GM21576 (cell line): ENCODE data around the gene VPS9D1.
"Not testable (repeated sequence)": the region's sequence is repeated elsewhere in the genome, so short reads cannot be mapped to it uniquely, and the experiment has no call there.

ENCODE experiments used
- ATAC-seq: cut with Tn5 transposase; IDR thresholded peaks from one replicate; pipeline ENCODE4 v1.9.1; 2021; ENCODE audit warnings: mild to moderate bottlenecking, moderate library complexity; ENCODE audit not compliant: unreplicated experiment

VPS9D1 gene

DNA sequence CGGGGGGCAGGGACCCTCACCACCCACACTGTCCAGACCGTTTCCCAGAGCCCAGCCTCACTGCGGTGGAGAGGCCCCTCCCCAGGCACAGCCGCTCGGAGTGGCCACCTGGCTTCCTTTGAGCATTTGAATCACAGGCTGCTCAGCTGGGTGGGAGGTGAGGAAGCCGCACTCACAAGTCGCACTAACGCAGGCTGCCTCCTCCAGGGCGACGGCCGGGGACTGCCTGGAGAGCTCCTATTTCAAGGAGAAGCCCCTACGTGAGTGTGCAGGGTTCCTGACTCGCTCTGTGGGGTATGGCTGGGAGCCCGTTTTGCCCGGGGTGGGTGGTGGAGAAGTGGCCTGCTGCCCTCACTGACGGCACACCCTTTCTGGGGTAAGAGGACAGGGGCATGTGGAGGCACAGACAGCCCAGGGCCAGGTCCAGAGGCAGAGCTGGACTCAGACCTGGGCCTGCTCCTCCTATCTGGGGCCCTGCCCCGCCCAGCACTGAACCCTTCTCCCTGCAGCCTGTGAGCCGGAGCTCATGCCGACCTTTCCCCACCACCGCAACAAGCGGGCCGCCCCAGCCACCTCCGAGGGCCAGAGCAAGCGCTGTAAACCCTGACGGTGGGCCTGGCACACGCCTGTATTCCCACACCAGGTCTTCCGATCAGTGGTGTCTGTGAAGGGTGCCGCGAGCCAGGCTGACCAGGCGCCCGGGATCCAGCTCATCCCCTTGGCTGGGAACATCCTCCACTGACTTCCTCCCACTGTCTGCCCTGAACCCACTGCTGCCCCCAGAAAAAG, 25.4 kb downstream of the VPS9D1 start:
- no peak for ATAC-seq

DNA sequence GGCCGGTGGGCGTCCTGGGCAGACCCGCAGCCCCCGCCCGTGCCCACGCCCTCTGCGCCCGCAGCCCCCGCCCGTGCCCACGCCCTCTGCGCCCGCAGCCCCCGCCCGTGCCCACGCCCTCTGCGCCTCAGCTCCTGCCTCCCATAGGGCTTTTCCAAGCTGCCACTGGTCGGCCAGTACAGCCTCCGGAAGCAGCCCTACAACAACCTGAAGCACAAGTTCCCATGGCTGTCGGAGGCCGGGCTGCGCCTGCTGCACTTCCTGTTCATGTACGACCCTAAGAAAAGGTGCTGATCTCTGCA, 26.0 kb downstream of the VPS9D1 start:
- ATAC-seq: not testable (repeated sequence)

DNA sequence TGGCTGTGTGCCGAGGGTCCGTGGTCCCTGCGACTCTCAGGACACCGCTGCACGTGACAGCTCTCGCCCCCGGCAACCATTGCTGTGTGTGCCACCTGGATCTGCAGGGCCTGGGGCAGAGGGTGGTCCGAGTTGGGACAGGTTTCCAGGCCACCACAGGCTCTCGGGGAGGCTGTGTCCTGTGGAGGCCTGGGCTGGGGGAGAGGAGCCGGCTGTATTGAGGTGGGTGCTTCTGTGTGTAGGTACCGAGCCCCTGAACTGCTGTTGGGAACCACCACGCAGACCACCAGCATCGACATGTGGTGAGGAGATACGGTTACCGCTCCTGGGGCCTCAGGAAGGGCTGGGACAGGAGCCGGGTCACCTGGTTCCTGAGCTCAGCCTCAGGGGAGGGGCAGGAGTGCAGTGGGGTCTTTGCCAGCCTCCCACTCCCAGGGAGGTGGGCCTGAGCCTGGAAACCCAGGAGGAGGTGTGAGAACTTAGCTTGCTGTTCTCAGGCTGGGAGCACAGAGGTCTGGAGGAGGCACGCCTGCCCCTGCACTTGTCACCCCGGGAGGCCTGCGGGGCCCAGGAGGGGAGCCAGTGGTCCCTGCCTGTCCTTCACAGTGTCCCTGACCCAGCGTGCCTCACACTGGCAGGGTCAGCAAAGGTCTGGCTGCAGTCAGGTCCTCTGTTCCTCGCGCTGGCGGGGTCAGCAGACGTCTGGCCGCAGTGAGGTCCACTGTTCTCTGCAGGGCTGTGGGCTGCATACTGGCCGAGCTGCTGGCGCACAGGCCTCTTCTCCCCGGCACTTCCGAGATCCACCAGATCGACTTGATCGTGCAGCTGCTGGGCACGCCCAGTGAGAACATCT, 26.5 kb downstream of the VPS9D1 start:
- ATAC-seq: no peak

DNA sequence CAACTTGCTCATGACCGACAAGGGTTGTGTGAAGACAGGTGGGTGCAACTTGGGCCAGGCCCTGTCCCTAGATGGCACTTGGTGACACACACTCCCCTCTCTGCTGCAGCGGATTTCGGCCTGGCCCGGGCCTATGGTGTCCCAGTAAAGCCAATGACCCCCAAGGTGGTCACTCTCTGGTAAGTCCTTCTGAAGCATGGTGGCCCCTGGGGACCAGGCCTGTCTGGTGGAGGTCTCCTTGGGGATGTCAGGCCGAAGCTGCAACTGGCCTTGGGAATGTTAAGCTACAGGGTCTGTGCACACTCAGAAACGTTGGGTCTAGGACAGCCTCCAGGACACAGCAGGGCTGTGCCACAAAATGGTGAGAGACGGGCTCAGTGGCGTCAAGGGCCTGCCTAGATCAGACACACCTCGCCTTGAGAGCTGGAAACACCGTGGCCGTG, 27.4 kb downstream of the VPS9D1 start:
- ATAC-seq: no peak

- ATAC-seq: no peak
Observed at GRCh38 chr16:89691986-89692569, 28.6 kb downstream of the VPS9D1 start.

DNA sequence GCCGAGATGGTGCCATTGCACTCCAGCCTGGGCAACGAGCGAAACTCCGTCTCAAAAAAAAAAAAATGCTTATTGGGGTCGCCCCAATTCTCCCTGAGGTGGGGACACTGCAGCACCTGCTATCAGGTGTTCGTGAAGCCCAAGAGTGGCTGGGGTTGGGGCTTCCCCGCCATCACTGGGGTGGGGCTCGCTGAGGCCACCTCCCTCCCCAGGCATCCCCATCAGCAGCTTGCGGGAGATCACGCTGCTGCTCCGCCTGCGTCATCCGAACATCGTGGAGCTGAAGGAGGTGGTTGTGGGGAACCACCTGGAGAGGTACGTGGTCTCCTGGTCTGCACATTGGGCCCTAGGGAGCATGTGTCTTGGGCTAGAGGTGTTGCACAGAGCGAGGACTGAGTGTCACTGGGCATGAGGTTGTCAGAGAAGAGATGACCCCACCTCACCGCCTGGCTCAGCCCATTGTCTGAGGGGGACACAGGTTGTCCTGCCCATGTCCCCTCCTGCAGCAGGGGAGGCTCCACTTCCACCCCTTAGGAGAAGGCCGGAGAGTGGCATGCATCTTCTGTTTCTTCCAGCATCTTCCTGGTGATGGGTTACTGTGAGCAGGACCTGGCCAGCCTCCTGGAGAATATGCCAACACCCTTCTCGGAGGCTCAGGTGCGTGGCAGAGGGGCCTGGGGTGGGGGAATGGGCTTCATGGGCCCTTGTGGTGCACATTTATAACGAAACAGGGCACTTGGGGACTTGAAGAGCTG, 29.3 kb downstream of the VPS9D1 start:
- ATAC-seq: no peak

- ATAC-seq: no peak
Observed at GRCh38 chr16:89690392-89690901, 30.3 kb downstream of the VPS9D1 start.

- ATAC-seq: not testable (repeated sequence)
Observed at GRCh38 chr16:89689621-89690020, 31.1 kb downstream of the VPS9D1 start.

DNA sequence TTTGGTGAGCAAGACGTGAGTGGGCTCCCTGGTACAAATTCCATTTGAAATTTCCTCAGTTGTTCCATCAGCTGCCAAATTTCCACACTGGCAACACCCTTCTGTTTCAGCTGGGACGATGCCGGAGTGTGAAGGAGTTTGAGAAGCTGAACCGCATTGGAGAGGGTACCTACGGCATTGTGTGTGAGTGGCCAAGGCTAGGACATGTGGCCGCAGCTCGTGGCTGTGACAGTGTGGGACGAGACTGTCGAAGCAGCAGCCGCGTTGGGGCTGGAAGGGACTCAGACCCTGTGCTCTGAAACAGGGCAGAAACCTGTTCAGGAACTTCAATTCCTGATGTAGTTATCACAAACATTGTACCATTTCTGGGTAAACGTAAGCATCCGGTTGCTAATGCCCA, 31.6 kb downstream of the VPS9D1 start:
- ATAC-seq: no peak

DNA sequence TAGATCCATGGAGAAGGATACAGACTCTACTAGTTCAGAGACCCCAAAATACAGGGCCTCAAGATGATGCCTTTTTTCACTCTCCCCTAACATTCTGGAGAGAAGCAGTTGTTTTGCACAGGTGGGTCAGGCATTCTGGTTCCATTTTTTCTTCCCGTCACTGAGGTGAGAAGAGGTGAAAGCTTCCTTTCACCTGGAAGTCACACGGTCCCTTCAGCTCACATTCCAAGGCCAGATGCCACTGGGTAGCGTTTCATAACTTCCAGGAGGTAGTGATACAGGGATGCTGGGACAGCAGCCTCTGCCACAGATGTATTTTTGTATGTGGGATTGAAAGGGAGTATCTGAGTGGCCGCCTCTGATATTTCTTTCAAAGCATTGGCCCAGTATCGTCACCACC, 32.3 kb downstream of the VPS9D1 start:
- no peak for ATAC-seq

DNA sequence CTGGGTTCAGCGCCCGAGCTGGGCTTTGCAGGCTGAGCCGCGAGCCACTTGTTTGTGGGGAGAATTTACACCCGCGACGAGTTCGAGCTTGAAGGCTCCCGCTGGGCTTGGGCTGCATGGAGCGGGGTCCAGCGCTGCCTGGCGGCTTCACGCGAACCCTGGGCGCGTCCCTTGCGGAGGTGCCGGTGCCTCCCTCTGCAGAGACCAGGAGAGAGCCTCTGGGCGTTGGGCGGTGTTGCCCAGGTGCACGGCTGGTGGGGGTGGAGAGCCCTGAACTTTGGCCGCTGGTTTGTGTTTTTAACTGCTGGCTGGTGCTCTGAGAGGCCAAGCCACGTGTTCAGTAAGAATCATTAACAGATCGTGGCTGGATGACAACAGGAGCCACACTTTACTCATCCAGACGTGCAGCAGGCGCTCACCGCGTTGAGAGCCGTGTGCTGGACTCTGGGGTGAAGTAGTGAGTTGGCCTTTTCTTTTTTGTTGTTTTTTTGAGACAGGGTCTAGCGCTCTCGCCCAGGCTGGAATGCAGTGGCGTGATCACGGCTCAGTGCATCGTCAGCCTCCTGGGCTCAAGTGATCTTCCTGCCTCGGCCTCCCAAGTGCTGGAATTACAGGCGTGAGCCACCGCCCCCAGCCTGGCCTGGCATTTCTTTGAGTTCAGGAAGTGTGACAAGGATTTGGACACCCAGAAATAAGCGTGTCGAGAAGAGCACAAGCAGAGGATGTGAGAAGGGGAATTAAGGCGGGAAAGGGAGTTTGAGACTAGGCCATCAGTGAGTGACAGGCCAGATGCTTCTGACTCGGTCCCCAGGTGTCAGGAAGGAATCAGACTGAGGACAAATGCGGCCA, 33.4 kb downstream of the VPS9D1 start:
- ATAC-seq: peak; percentile 37

- ATAC-seq: peak; percentile 73
Observed at GRCh38 chr16:89686520-89687091, 34.1 kb downstream of the VPS9D1 start, which contains the start of gene CDK10. CDK10 (plus strand) TSS chr16:89686689; CDS start chr16:89686711, 22 bp downstream.

DNA sequence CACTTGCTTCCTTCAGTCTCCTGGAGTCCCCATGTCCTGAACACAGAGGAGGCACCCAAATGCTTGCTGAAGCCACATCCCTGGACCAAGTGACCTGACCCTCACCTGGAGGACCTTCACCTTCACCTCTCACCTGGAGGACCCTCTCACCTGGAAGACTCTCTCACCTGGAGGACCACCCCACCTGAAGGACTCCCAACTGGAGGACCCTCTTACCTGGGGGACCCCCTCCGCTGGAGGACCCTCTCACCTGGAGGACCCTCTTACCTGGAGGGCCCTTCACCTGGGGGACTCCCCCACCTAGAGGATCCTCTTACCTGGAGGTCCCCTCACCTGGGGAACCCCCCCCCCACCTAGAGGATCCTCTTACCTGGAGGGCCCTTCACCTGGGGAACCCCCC, 34.8 kb downstream of the VPS9D1 start:
- no peak for ATAC-seq

DNA sequence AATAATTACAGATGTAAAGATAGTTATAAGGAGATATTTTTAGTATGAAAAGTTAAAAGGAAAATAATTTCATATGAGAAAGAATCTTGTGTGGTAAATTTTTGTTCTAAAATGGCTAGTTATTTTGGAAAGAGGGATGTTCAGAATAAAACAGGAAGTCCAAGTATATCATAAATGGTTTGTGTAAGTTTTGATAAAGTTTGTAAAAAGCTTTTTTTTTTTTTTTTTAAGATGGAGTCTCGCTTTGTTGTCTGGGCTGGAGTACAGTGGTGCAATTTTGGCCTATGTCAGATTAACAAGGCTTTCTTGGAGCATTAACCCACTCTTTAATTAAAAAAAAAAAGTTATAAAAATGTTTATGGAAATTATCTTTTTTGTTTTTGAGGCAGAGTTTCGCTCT, 42.4 kb downstream of the VPS9D1 start:
- no peak for ATAC-seq

DNA sequence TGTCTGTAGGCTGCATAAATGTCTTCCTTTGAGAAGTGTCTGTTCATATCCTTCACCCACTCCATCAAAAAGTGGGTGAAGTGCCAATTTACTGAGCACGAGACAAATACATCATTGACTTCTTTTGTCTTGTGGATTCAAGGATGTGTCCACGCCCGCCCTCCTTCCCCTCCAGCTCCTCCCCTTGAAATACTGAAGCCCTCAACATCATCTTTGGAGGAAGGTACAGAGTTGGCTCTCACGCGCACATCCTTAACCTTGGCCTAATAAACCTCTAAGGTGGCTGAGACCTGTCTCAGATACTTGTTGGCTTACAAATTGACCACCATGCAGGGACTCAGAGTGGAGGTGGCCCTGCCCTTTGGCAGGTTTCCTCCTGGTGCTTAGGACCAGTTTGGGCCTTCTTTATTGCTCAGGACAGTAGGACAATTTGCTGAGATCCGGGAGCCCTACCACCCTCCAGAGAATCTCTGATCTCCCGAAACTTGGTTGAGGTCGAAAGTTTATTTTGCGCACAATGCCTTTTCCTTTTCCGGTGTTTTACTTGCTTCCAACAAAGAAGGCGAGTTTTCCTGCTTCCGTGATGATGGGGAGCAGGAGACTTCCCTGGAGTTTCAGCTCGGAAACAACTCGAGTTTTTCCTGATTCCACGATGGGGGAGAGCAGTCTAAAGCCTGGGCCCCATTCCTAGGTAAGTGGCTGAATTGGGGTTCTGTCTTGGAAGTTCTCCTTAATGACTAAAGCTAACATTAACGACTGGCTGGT, 48.3 kb downstream of the VPS9D1 start:
- no peak for ATAC-seq

GRCh38 chr16:89671565-89671964, 49.1 kb downstream of the VPS9D1 start:
- ATAC-seq: not testable (repeated sequence)

- ATAC-seq: no peak
Observed at GRCh38 chr16:89670496-89671431, 49.9 kb downstream of the VPS9D1 start.

DNA sequence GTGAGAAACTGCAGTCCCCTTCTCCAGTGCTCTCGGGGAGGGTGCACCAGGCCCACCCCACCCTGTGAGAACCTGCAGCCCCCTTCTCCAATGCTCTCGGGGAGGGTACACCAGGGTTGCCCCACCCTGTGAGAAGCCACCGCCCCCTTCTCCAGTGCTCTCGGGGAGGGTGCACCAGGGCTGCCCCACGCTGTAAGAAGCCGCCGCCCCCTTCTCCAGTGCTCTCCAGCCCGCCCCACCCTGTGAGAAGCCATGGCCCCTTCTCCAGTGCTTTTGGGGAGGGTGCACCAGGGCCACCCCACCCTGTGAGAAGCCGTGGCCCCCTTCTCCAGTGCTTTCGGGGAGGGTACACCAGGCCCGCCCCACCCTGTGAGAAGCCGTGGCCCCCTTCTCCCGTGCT, 50.9 kb downstream of the VPS9D1 start:
- ATAC-seq: no peak
